SK-N-MC (cell line): Measurements from ENCODE around the gene SIPA1L3.

ENCODE experiments used
- EZH2 ChIP-seq: fragments of 200-600 bp; sonication (generic); IDR thresholded peaks from one replicate; pipeline ENCODE4 v1.6.1; 2017; ENCODE audit warnings: antibody characterized with exemption
- FOXP2 ChIP-seq: optimal IDR thresholded peaks from 2 replicates; pipeline ENCODE3; 2011; ENCODE audit warnings: mild to moderate bottlenecking, moderate library complexity; ENCODE audit not compliant: insufficient read depth; ENCODE audit errors: extremely low read length, control extremely low read depth
- POLR2AphosphoS5 ChIP-seq: IDR thresholded peaks from 2 replicates; pipeline ENCODE4 v1.6.1; 2012; ENCODE audit warnings: mild to moderate bottlenecking, low read depth, low read length, borderline replicate concordance

DNA sequence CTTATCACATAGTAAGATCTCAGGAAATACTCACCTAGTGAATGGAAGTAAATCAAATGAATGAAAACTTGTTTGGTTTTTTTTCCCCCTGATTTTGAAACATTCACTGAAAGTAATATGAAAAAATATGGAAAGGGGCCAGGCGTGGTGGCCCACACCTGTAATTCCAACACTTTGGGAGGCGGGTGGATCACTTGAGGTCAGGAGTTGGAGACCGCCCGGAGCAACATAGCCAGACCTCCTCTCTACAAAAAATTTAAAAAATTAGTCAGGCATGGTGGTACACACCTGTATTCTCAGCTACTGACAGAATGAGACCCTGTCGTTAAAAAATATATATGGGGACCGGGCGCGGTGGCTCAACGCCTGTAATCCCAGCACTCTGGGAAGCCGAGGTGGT lies 149.6 kb downstream of the SIPA1L3 start:
- TF ChIP-seq EZH2 (no peak), FOXP2 (no peak), POLR2AphosphoS5 (no peak)
